PC-3 (cell line): Measurements from ENCODE around the gene ULK3. TPM values are rescaled to one million over a fixed set of nuclear protein-coding genes. Genes with fewer than 3 reads are reported as not detected.

ENCODE experiments used
- ATAC-seq: fragments of 200-7000 bp; cut with Tn5 transposase; 2 replicates; pipeline ENCODE4 v1.9.1; 2020; ENCODE audit warnings: mild to moderate bottlenecking, moderate library complexity
- BruUV-seq: library from RNA; stranded (reverse); fragments of 400-500 nt; replicated peaks from 2 replicates; lab custom pipeline; 2021; lab: Mats Ljungman, UMichigan
- CTCF ChIA-PET: fragments of 300-600 bp; sonication (Branson Sonifier 250); formaldehyde crosslinking; loops from one replicate; lab custom pipeline; 2022; ENCODE audit warnings: antibody characterized with exemption; lab: Charles Lee
- POLR2A ChIA-PET: fragments of 300-600 bp; sonication (Branson Sonifier 250); formaldehyde crosslinking; loops from one replicate; lab custom pipeline; 2022; ENCODE audit warnings: antibody characterized with exemption; ENCODE audit not compliant: unreplicated experiment; lab: Charles Lee
- DNase-seq: peaks from one replicate; pipeline ENCODE4 v3.0.0-alpha.2; 2015
- H2AFZ ChIP-seq: fragments of 300-600 bp; sonication (generic); 2 replicates; pipeline ENCODE4 v1.6.0; 2016; ENCODE audit warnings: antibody characterized with exemption, low read length
- H3F3A ChIP-seq: fragments of 300-600 bp; sonication (generic); one replicate; pipeline ENCODE4 v1.6.0; 2017; ENCODE audit warnings: antibody characterized with exemption, low read length, control low read depth, mild to moderate bottlenecking; ENCODE audit not compliant: unreplicated experiment
- H3K27ac ChIP-seq: fragments of 300-600 bp; sonication (generic); 2 replicates; pipeline ENCODE4 v1.5.1; 2016; ENCODE audit warnings: mild to moderate bottlenecking, low read length
- H3K27me3 ChIP-seq: fragments of 300-600 bp; sonication (generic); 2 replicates; pipeline ENCODE4 v1.6.1; 2016; ENCODE audit warnings: low read length, mixed read lengths
- H3K36me3 ChIP-seq: fragments of 300-600 bp; sonication (generic); 2 replicates; pipeline ENCODE4 v1.6.1; 2016; ENCODE audit warnings: low read depth, mixed run types, low read length, mixed read lengths
- H3K4me1 ChIP-seq: fragments of 300-600 bp; sonication (generic); 2 replicates; pipeline ENCODE4 v1.5.1; 2016; ENCODE audit warnings: low read length; ENCODE audit not compliant: insufficient read depth
- H3K4me2 ChIP-seq: fragments of 300-600 bp; sonication (generic); 2 replicates; pipeline ENCODE4 v1.6.0; 2016; ENCODE audit warnings: low read length
- H3K4me3 ChIP-seq: fragments of 300-600 bp; sonication (generic); 2 replicates; pipeline ENCODE4 v1.5.1; 2016; ENCODE audit warnings: mild to moderate bottlenecking, low read length, mixed read lengths
- H3K79me2 ChIP-seq: fragments of 300-600 bp; sonication (generic); 2 replicates; pipeline ENCODE4 v1.6.1; 2017; ENCODE audit warnings: low read length, mixed read lengths
- H3K9ac ChIP-seq: fragments of 300-600 bp; sonication (generic); 2 replicates; pipeline ENCODE4 v1.6.0; 2016; ENCODE audit warnings: mild to moderate bottlenecking, low read length
- H3K9me2 ChIP-seq: fragments of 300-600 bp; sonication (generic); replicated peaks from 2 replicates; pipeline ENCODE4 v1.6.1; 2016; ENCODE audit warnings: mixed run types, low read length, mixed read lengths
- H3K9me3 ChIP-seq: fragments of 300-600 bp; sonication (generic); 2 replicates; pipeline ENCODE4 v1.6.1; 2016; ENCODE audit warnings: low read length, mixed read lengths
- H4K20me1 ChIP-seq: fragments of 300-600 bp; sonication (generic); 2 replicates; pipeline ENCODE4 v1.6.1; 2016; ENCODE audit warnings: low read length, mixed read lengths
- CTCF ChIP-seq: fragments of 300-600 bp; sonication (generic); conservative IDR thresholded peaks from 2 replicates; pipeline ENCODE4 v1.5.1; 2017; ENCODE audit warnings: antibody characterized with exemption, low read depth, mild to moderate bottlenecking, low read length
- EZH2 ChIP-seq: fragments of 300-600 bp; sonication (generic); IDR thresholded peaks from one replicate; pipeline ENCODE4 v1.6.1; 2017; ENCODE audit warnings: antibody characterized with exemption, mild to moderate bottlenecking, low read length; ENCODE audit not compliant: unreplicated experiment
- EZH2phosphoT487 ChIP-seq: fragments of 300-600 bp; sonication (generic); IDR thresholded peaks from 2 replicates; pipeline ENCODE4 v1.6.1; 2018; ENCODE audit warnings: mild to moderate bottlenecking, antibody characterized with exemption, low read length, borderline replicate concordance
- intact Hi-C: fragments of 100-400 bp; cut with micrococcal nuclease; formaldehyde crosslinking; loops from 2 replicates; pipeline ENCODE4 v1.9.0; 2023
- total RNA-seq: library from RNA; depleted of rRNA; stranded (reverse); fragments of >200 nt; gene quantifications from 2 replicates; pipeline ENCODE4 v1.2.3, GENCODE V29; 2014

Gene ULK3
- total RNA-seq, 1 experiment from 2014 or later = 20.3 TPM

DNA sequence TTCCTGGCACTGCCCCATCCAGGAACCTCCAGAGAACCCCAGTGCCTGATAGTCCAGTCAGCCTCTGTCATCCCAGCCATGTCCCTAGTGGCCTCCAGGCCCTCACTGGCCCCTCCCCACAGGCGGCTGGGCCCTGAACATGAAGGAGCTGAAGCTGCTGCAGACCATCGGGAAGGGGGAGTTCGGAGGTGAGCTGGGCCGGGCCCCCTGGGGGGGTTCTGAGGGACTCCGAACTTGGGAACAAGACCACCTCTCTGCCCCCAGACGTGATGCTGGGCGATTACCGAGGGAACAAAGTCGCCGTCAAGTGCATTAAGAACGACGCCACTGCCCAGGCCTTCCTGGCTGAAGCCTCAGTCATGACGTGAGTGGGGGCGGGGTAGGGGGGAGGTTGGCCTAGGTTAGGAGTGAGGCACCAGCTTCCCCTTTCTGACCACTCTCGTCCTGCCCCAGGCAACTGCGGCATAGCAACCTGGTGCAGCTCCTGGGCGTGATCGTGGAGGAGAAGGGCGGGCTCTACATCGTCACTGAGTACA is 42.3 kb downstream of the ULK3 start:
- peaks cover 32% of the 10 kb centered on the region for H3K36me3 ChIP-seq
- H3K27me3 ChIP-seq = no peaks in the 10 kb centered on the region
- intact Hi-C loops = no loop called here
- H3K27ac ChIP-seq = no peak overlapping the region
- no peak for TF ChIP-seq EZH2
- TF ChIP-seq EZH2phosphoT487 = no peak
- TF ChIP-seq CTCF = no peak
- ChIA-PET CTCF (interaction anchor here (0.6 kb wide), 1 partner anchor 110 kb away, joined by 3 read pairs; no protein-coding TSS in a partner anchor), POLR2A (no interaction called here)
- no peak overlapping the region for H3K9ac ChIP-seq
- ATAC-seq = no peak
- no peaks in the 10 kb centered on the region for H3K79me2 ChIP-seq
- H4K20me1 ChIP-seq = no peaks in the 10 kb centered on the region
- no peak for DNase-seq
- H3K4me3 ChIP-seq = no peak overlapping the region
- H3K9me2 ChIP-seq = no peaks in the 10 kb centered on the region
- H3F3A ChIP-seq = no peaks in the 10 kb centered on the region
- no peaks in the 10 kb centered on the region for H3K4me1 ChIP-seq
- no TSS peak for BruUV-seq
- no peak overlapping the region for H2AFZ ChIP-seq
- no peaks in the 10 kb centered on the region for H3K9me3 ChIP-seq
- no peak overlapping the region for H3K4me2 ChIP-seq

- Histone ChIP-seq H2AFZ (no peak overlapping the region), H3K4me2 (no peak overlapping the region), H3K9me2 (no peaks in the 10 kb centered on the region), H3F3A (no peaks in the 10 kb centered on the region), H3K9me3 (no peaks in the 10 kb centered on the region), H3K27ac (peak overlapping the region; percentile 38), H3K79me2 (0 out of 2 replicates have a peak, but pooled peaks cover 3% of the 10 kb centered on the region), H3K36me3 (peaks cover 32% of the 10 kb centered on the region), H3K4me3 (no peak overlapping the region), H3K4me1 (no peaks in the 10 kb centered on the region), H3K9ac (no peak overlapping the region), H4K20me1 (no peaks in the 10 kb centered on the region), H3K27me3 (no peaks in the 10 kb centered on the region)
- peak; percentile 90 for TF ChIP-seq CTCF
- no peak for TF ChIP-seq EZH2phosphoT487
- intact Hi-C loops = no loop called here
- ATAC-seq = peak; percentile 95
- no TSS peak for BruUV-seq
- CTCF ChIA-PET = no interaction called here
- DNase-seq = peak; percentile 74
- POLR2A ChIA-PET = no interaction called here
These were observed 42.9 kb downstream of the ULK3 start for GRCh38 chr15:74799856-74800558.

DNA sequence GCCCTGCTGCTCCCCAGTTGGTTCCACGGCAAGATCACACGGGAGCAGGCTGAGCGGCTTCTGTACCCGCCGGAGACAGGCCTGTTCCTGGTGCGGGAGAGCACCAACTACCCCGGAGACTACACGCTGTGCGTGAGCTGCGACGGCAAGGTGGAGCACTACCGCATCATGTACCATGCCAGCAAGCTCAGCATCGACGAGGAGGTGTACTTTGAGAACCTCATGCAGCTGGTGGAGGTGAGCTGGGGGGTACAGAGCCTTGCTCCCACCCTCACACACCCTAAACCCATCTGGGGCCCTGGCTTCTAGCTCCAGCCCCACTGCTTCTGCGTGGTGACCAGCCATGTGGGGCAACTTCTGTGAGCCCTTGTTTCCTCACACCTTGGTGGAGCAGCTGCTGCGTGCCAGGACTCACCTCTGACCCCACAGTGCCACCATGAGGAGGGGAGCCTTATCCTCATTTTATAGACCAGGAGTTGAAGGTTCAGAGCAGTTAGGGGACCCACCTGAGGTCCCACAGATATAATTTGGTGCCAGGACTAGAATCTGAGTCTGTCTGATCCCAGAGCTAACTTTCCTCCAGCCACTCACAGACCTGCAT is 43.6 kb downstream of the ULK3 start:
- H4K20me1 ChIP-seq = no peaks in the 10 kb centered on the region
- H3K27me3 ChIP-seq = no peaks in the 10 kb centered on the region
- DNase-seq (no peak), ATAC-seq (no peak)
- H3K4me2 ChIP-seq = no peak overlapping the region
- TF ChIP-seq EZH2phosphoT487 (no peak), CTCF (no peak), EZH2 (no peak)
- no peaks in the 10 kb centered on the region for H3K4me1 ChIP-seq
- ChIA-PET CTCF (no interaction called here), POLR2A (no interaction called here)
- intact Hi-C loops = no loop called here
- H3K27ac ChIP-seq = peak overlapping the region; percentile 38
- no peaks in the 10 kb centered on the region for H3F3A ChIP-seq
- peaks cover 32% of the 10 kb centered on the region for H3K36me3 ChIP-seq
- no peak overlapping the region for H3K4me3 ChIP-seq
- H3K9ac ChIP-seq = no peak overlapping the region
- no peaks in the 10 kb centered on the region for H3K9me3 ChIP-seq
- no TSS peak for BruUV-seq
- no peak overlapping the region for H2AFZ ChIP-seq
- 0 out of 2 replicates have a peak, but pooled peaks cover 3% of the 10 kb centered on the region for H3K79me2 ChIP-seq
- H3K9me2 ChIP-seq = no peaks in the 10 kb centered on the region
